Endothelial cell of umbilical vein (primary cell): ENCODE results near the gene DPH1. TPM values are rescaled to one million over a fixed set of nuclear protein-coding genes. Genes with fewer than 3 reads are reported as not detected.
A peak's percentile ranks its signal among the peaks of the same experiment; 100 is the strongest.
"Not testable (repeated sequence)": the region's sequence is repeated elsewhere in the genome, so short reads cannot be mapped to it uniquely, and the experiment has no call there.

Experiments
- BruUV-seq: library from RNA; stranded (reverse); fragments of 400-500 nt; replicated peaks from 2 replicates; lab custom pipeline; 2021; lab: Mats Ljungman, UMichigan
- CTCF ChIA-PET: fragments of 300-600, 350-600 bp; sonication (Branson Sonifier 250); formaldehyde crosslinking; loops from one replicate; lab custom pipeline; 2021; ENCODE audit warnings: antibody characterized with exemption, inconsistent platforms; lab: Charles Lee
- POLR2A ChIA-PET: fragments of 300-600, 350-600 bp; sonication (Branson Sonifier 250); formaldehyde crosslinking; loops from one replicate; lab custom pipeline; 2021; ENCODE audit warnings: antibody characterized with exemption, inconsistent platforms; lab: Charles Lee
- DNase-seq: peaks from one replicate; pipeline ENCODE4 v3.0.0-alpha.2; 2011; ENCODE audit warnings: low read depth, low spot score
- FAIRE-seq: peaks from 2 replicates; lab custom pipeline; 2011; peaks lifted over from hg19 to GRCh38; lab: Jason Lieb, UNC
- H2AFZ ChIP-seq: 2 replicates; pipeline ENCODE4 v1.6.0; 2012; ENCODE audit warnings: low read depth, low read length, control low read depth, inconsistent platforms
- H3K27ac ChIP-seq: 2 replicates; pipeline ENCODE4 v1.5.1; 2011; ENCODE audit warnings: low read depth, mild to moderate bottlenecking, control low read depth, low read length, moderate library complexity; ENCODE audit not compliant: insufficient read depth
- H3K27me3 ChIP-seq, 2 experiments: 2 replicates each; pipeline versions ENCODE4 v1.6.0 to v1.6.1; 2011; ENCODE audit warnings: low read length in 2 of 2, mixed read lengths in 1 of 2; ENCODE audit not compliant: control insufficient read depth in 2 of 2, insufficient read depth in 2 of 2
- H3K36me3 ChIP-seq, 2 experiments: 2 replicates in 1 of 2; 3 replicates in 1 of 2; pipeline ENCODE4 v1.5.1; 2011; ENCODE audit warnings: low read length in 2 of 2, mild to moderate bottlenecking in 1 of 2, moderate library complexity in 1 of 2; ENCODE audit not compliant: control insufficient read depth in 2 of 2, insufficient read depth in 2 of 2; ENCODE audit errors: extremely low read depth in 1 of 2
- H3K4me1 ChIP-seq: 3 replicates; pipeline ENCODE4 v1.5.1; 2011; ENCODE audit warnings: mild to moderate bottlenecking, low read length; ENCODE audit not compliant: control insufficient read depth, insufficient read depth; ENCODE audit errors: extremely low read depth
- H3K4me2 ChIP-seq: 2 replicates; pipeline ENCODE4 v1.6.1; 2011; ENCODE audit warnings: low read length, control low read depth, mixed read lengths; ENCODE audit not compliant: insufficient read depth
- H3K4me3 ChIP-seq, 3 experiments: fragments of 200-600 bp in 1 of 3; sonication (generic), shearing (Covaris generic) in 1 of 3; replicated peaks in 1 of 3; 2 replicates each; pipeline ENCODE4 v1.5.1; 2011 to 2016; ENCODE audit warnings: control low read depth in 3 of 3, low read length in 3 of 3, mild to moderate bottlenecking in 2 of 3, inconsistent platforms in 1 of 3, low read depth in 1 of 3, moderate library complexity in 1 of 3; ENCODE audit not compliant: insufficient read depth in 1 of 3
- H3K79me2 ChIP-seq: 2 replicates; pipeline ENCODE4 v1.6.0; 2012; ENCODE audit warnings: low read length, inconsistent platforms; ENCODE audit not compliant: control insufficient read depth, insufficient read depth
- H3K9ac ChIP-seq: replicated peaks from 2 replicates; pipeline ENCODE3; 2011; ENCODE audit warnings: low read length, control low read depth; ENCODE audit not compliant: insufficient read depth; ENCODE audit errors: extremely low read depth
- H3K9me1 ChIP-seq: replicated peaks from 3 replicates; pipeline ENCODE4 v1.6.0; 2011; ENCODE audit warnings: mild to moderate bottlenecking, low read length; ENCODE audit not compliant: control insufficient read depth, insufficient read depth; ENCODE audit errors: extremely low read depth
- H3K9me3 ChIP-seq: replicated peaks from 2 replicates; pipeline ENCODE4 v1.5.1; 2012; ENCODE audit warnings: low read length, inconsistent platforms; ENCODE audit not compliant: control insufficient read depth, insufficient read depth
- H4K20me1 ChIP-seq: replicated peaks from 2 replicates; pipeline ENCODE3; 2011; ENCODE audit warnings: mild to moderate bottlenecking, low read length; ENCODE audit not compliant: control insufficient read depth, insufficient read depth; ENCODE audit errors: extremely low read depth
- CTCF ChIP-seq, 2 donors: IDR thresholded peaks; 1 replicate in 1 of 2; 2 replicates in 1 of 2; pipeline ENCODE4 v1.5.1; 2011; ENCODE audit warnings: low read length in 2 of 2, mild to moderate bottlenecking in 2 of 2, moderate library complexity in 2 of 2, control low read depth in 1 of 2, inconsistent platforms in 1 of 2, low read depth in 1 of 2; ENCODE audit not compliant: insufficient read depth in 1 of 2; ENCODE audit errors: extremely low read depth in 1 of 2
- EZH2 ChIP-seq: IDR thresholded peaks from 2 replicates; pipeline ENCODE4 v1.6.1; 2012; ENCODE audit warnings: borderline replicate concordance, low read depth, mild to moderate bottlenecking, moderate library complexity, low read length, inconsistent platforms; ENCODE audit not compliant: severe bottlenecking
- FOS ChIP-seq: IDR thresholded peaks from 2 replicates; pipeline ENCODE4 v1.6.1; 2011; ENCODE audit warnings: mild to moderate bottlenecking, low read length, moderate library complexity, borderline replicate concordance; ENCODE audit not compliant: insufficient read depth
- GATA2 ChIP-seq: IDR thresholded peaks from 2 replicates; pipeline ENCODE4 v1.7.0; 2011; ENCODE audit warnings: low read depth, mild to moderate bottlenecking, moderate library complexity, mixed read lengths, low read length; ENCODE audit not compliant: insufficient read length, insufficient read depth
- JUN ChIP-seq: IDR thresholded peaks from 2 replicates; pipeline ENCODE4 v1.6.1; 2011; ENCODE audit warnings: borderline replicate concordance, low read depth; ENCODE audit not compliant: insufficient read length, insufficient read depth
- MAX ChIP-seq: IDR thresholded peaks from 2 replicates; pipeline ENCODE4 v1.6.1; 2011; ENCODE audit not compliant: insufficient read depth, insufficient read length
- MYC ChIP-seq: IDR thresholded peaks from one replicate; pipeline ENCODE4 v1.6.1; 2011; ENCODE audit warnings: mild to moderate bottlenecking, low read depth, low read length
- POLR2A ChIP-seq: IDR thresholded peaks from 2 replicates; pipeline ENCODE4 v1.6.1; 2012; ENCODE audit warnings: low read depth, mild to moderate bottlenecking, control low read depth, low read length
- POLR2AphosphoS5 ChIP-seq: IDR thresholded peaks from 2 replicates; pipeline ENCODE4 v1.6.1; 2012; ENCODE audit warnings: low read depth, mild to moderate bottlenecking, control low read depth, low read length, moderate library complexity; ENCODE audit not compliant: insufficient read depth
- dilution Hi-C: fragments of 300-500 bp; cut with MboI; formaldehyde crosslinking; loops from one replicate; pipeline ENCODE4 v1.15.0; 2019; ENCODE audit warnings: low sequenced_read_pairs; ENCODE audit not compliant: extremely low pct_ligation_motif_present
- intact Hi-C: fragments of 100-400 bp; cut with micrococcal nuclease; formaldehyde crosslinking; loops from one replicate; pipeline ENCODE4 v1.10.0; 2022
- polyA plus RNA-seq, 4 experiments: library from polyadenylated mRNA; depleted of rRNA in 3 of 4; stranded (reverse) in 3 of 4; unstranded in 1 of 4; fragments of >200 nt; gene quantifications; 2 replicates each; pipeline versions ENCODE4 v1.2.1 to v1.2.3, GENCODE V29; 2011 to 2012; ENCODE audit warnings: missing spikeins in 1 of 4
- total RNA-seq: library from RNA; stranded (reverse); gene quantifications from 2 replicates; pipeline ENCODE4 v1.2.3, GENCODE V29; 2021

The DPH1 gene
- total and polyA plus RNA-seq, 2 donors (not counting 3 experiments of a cell fraction or from before 2014, with no cell fraction given) = 37.8 to 45.6 TPM

GRCh38 chr17:2013220-2013993 lies 16.5 kb upstream of the DPH1 start:
- BruUV-seq, H3K9me3 ChIP-seq, H3K36me3 ChIP-seq, H3K4me2 ChIP-seq, H2AFZ ChIP-seq, H3K9me1 ChIP-seq, intact Hi-C loops, FAIRE-seq, H3K79me2 ChIP-seq, H3K4me1 ChIP-seq, H3K4me3 ChIP-seq, dilution Hi-C loops, H3K27ac ChIP-seq, POLR2A ChIA-PET, H3K27me3 ChIP-seq, DNase-seq, H3K9ac ChIP-seq, H4K20me1 ChIP-seq: not testable (repeated sequence)
- CTCF ChIA-PET = interaction anchor here (1.1 kb wide), 1 partner anchor 12 kb away, joined by 5 read pairs; the partner anchor contains the start of gene RTN4RL1

- peaks cover 0 to 6% of the 10 kb centered on the region in 2 experiments for H3K27me3 ChIP-seq
- no peak overlapping the region for H3K9ac ChIP-seq
- DNase-seq (no peak), FAIRE-seq (peak; percentile 26)
- H3K36me3 ChIP-seq = no peaks in the 10 kb centered on the region
- H3K4me3 ChIP-seq = no peak overlapping the region
- no peaks in the 10 kb centered on the region for H3K79me2 ChIP-seq
- POLR2A ChIA-PET = no interaction called here
- dilution Hi-C loops = no loop called here
- no peaks in the 10 kb centered on the region for H3K9me3 ChIP-seq
- H3K4me2 ChIP-seq = no peak overlapping the region
- TF ChIP-seq GATA2 (no peak), FOS (no peak), POLR2A (no peak), MAX (no peak), CTCF (IDR thresholded peaks at IDR 0.05; ENCODE audit: extremely low read depth in 1 of 2, insufficient read depth in 1 of 2, low read depth in 1 of 2, low read length in 2 of 2) (no peak), MYC (no peak), EZH2 (no peak), JUN (no peak), POLR2AphosphoS5 (no peak)
- no TSS peak for BruUV-seq
- H3K9me1 ChIP-seq = no peaks in the 10 kb centered on the region
- no peak overlapping the region for H3K27ac ChIP-seq
- intact Hi-C loops = no loop called here
- no peak overlapping the region for H2AFZ ChIP-seq
- no peaks in the 10 kb centered on the region for H3K4me1 ChIP-seq
- H4K20me1 ChIP-seq = no peaks in the 10 kb centered on the region
- CTCF ChIA-PET = interaction anchor here (1.1 kb wide), 1 partner anchor 12 kb away, joined by 5 read pairs; the partner anchor contains the start of gene RTN4RL1
These were observed 16.0 kb upstream of the DPH1 start for GRCh38 chr17:2013994-2014317.
